ENCODE results near the gene TP53BP2.
"Not testable (repeated sequence)": the region's sequence is repeated elsewhere in the genome, so short reads cannot be mapped to it uniquely, and the experiment has no call there.

TP53BP2 gene

DNA sequence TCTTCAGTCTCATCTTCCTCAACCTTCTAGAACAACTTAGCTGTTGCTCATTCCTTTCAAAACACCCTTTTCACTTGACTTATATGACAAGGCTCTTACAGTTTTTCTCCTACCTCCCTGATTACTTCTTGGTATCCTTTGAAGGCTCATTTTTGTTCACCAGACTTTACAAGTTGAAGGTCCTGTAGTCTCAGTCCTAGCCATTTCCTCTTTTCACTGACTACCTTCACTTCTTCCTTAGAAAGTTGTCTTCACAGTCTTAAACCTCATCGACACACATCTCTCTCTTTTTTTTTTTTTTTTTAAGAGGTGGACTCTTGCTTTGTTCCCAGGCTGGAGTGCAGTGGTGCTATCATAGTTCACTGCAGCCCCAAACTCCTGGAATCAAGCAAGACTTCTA, 6.6 kb upstream of the TP53BP2 start:
- no peak for DNase-seq (ENCODE audit: low read depth)

- no peak for DNase-seq (ENCODE audit: low read depth)
Observed at GRCh38 chr1:223849352-223850254, 3.9 kb upstream of the TP53BP2 start.

GRCh38 chr1:223848536-223848935, 2.8 kb upstream of the TP53BP2 start:
- no peak for DNase-seq (ENCODE audit: low read depth)

- DNase-seq (ENCODE audit: low read depth), result peak; percentile 80
Observed at GRCh38 chr1:223847781-223848345, 2.1 kb upstream of the TP53BP2 start.

DNA sequence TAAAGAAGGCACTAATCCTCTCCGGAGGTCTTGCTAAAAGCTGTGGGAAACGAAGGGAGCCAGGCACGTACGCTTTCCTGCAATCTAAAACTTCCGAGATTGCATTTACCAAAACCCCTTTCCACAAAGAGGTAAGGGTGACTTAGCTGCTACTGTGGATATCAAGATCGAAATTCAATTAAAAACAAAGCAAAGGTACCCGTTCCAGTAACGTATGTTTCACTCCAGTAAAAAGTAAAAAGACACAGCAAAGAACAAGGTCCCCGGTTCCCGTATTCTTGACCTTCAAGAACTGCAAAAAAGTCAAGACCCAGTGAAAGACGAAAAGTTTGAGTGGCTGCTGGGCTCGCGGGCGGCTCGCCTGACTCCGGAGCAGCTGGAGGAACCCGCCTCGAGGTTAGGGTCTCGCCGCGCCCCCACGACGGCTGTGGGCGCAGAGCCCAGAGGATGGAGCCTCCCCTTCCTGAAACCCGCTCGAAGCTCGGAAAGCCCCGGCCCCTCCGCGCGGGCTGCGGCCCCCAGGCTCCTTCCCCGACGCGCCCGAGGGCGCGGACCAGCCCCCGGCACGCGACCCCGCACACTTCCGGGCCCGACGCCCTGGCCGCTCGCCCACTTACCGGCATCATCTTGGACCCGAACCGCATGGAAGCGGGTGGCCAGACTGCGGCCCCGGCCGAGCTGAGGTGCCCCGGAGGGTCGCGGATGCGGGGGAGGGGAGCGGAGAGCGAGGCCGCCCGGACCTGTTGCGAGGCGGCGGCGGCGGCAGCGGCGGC, 524 bp downstream of the TP53BP2 start:
- peak; percentile 59 for DNase-seq (ENCODE audit: low read depth)

- DNase-seq (ENCODE audit: low read depth), result no peak
Observed at GRCh38 chr1:223844787-223845036, 1.0 kb downstream of the TP53BP2 start.

GRCh38 chr1:223843934-223844786, 1.6 kb downstream of the TP53BP2 start:
- DNase-seq (ENCODE audit: low read depth), result no peak

DNA sequence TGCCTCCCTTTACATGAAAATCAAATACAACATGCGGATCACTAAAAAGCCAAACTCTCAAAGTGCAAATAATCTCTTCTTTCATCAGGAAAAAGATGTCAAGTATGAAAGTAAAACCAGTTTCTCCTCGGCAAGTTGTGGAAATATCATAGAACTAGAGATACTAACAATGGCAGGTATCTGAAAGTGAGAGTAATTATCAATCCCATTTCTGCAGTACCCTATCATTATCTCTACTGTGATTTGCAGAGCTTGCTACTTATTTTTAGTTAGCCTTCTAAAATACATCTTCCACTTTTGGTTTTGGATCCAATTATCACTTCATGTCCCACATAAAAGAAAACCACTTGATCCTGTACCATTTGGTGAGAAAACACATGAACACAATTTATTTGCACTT, 3.0 kb downstream of the TP53BP2 start:
- DNase-seq (ENCODE audit: low read depth), result no peak

- not testable (repeated sequence) for DNase-seq (ENCODE audit: low read depth)
Observed at GRCh38 chr1:223841977-223842623, 3.6 kb downstream of the TP53BP2 start.

DNA sequence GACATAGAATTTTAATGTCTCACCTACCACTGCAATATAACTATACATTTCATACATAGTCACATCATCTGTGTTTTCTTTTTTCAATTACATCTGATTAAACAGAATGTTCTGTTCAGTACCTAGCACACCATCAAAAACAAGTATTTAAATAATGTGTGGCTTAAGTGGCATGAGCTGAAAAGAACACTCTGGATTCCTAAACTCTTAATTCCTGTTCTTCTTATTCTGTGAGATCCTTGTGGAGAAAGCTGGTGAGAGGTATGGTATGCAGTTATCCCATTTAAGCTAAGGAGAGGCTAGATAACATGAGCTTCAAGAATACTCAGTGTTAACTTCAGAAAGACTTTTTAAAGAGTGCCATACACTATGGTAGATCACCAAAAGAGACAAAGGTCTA, 5.5 kb downstream of the TP53BP2 start:
- no peak for DNase-seq (ENCODE audit: low read depth)

- DNase-seq (ENCODE audit: low read depth), result no peak
Observed at GRCh38 chr1:223838125-223838854, 7.5 kb downstream of the TP53BP2 start.

- no peak for DNase-seq (ENCODE audit: low read depth)
Observed at GRCh38 chr1:223837687-223838086, 8.1 kb downstream of the TP53BP2 start.

GRCh38 chr1:223837206-223837605, 8.5 kb downstream of the TP53BP2 start:
- DNase-seq (ENCODE audit: low read depth), result no peak

DNA sequence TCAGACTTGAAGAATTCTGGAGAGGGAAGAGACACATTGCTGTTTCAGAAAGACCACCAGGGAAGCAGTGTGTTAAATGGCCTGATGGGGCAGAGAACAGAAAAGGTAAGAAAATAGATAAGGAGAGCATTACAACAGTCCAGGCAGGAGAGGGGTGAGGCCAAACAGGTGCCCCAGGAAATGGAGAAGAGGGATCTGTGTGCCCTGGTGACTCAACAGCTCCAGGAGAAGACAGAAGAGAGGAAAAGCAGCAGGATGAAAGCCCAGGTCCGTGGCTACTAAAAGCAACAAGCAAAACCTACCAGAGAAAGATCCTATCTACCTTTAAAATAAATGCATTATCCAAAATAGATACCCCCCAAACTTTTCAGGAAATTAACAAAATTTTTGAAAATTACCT, 9.2 kb downstream of the TP53BP2 start:
- no peak for DNase-seq (ENCODE audit: low read depth)

DNA sequence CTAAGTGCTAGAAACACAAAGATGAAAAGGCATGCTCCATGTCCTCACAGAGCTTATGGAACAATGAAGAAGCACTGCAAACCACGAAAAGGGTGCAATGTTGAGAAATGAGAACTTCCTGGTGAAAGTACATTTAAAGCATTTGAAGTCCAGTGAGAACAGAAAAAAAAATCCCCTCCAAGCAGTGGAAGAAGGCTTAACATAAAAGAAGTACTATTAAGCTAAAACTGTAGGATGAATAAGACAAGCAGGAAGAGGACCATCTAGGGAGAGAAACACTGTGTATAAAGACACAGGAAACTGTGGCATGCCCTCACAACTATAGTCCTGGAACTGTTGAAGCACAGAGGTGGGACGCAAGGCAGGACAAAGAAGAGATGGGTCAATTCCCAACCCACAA, 10.0 kb downstream of the TP53BP2 start:
- no peak for DNase-seq (ENCODE audit: low read depth)

DNA sequence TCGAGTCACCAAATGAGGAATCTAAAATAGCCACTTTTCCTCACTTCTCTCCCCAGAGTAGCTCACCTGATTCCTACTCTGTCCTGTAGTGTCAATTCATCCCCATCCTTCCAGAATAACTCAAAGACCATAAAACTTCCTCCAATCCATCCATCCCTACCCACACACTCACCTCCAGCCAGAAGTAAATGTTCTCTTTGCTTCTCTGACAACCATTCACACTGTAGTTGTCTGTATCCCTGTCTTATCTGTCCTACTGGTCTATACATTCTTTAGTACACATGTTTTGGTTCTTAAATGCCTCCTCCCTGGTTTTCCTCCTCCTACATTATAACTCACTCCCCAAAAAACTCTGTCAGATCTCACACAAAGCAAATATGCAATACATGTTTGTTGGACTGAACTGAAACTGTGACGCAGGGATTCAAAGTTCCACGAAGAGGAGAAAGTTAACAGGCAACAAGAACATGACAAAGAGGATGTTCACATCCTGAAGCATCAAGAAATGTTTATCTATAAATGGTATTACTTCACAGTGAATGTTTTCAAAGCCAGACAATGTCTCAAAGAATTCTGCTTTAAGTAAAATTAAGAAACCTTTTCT, 11.0 kb downstream of the TP53BP2 start:
- no peak for DNase-seq (ENCODE audit: low read depth)

DNA sequence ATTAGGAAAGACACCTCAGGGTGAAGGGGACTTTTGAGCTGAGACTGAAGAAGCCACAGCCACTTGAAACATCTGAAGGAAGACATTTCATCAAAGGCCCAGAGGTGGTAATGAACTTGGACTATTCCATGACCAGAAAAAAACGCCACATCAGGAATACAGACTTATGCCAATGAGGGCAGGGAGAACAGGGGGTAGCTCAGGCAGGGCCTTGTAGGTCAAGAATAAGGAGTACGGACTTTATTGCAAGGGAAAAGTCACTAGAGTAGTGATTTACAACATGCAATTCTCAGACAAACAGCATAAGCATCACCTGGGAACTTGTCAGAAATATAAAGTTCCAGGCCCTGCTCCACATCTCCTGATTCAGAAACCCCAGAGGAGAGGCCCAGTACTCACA, 11.8 kb downstream of the TP53BP2 start:
- no peak for DNase-seq (ENCODE audit: low read depth)

DNA sequence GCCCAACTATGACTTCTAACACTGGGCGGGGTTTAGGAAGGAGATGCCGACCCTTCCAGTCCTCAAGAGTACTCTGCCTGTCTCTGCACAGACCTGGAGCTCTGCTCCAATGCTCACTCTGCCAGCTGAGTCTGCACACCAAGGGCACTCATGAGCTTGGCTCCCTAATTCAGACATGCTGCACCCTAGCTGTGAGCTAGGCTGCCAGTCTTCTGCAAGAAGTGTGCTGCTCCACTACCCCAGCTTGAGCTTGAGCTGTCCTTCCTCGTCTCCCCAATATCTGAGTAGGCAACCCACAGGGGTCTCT, 13.2 kb downstream of the TP53BP2 start:
- no peak for DNase-seq (ENCODE audit: low read depth)

GRCh38 chr1:223831755-223832636, 13.8 kb downstream of the TP53BP2 start:
- no peak for DNase-seq (ENCODE audit: low read depth)

DNA sequence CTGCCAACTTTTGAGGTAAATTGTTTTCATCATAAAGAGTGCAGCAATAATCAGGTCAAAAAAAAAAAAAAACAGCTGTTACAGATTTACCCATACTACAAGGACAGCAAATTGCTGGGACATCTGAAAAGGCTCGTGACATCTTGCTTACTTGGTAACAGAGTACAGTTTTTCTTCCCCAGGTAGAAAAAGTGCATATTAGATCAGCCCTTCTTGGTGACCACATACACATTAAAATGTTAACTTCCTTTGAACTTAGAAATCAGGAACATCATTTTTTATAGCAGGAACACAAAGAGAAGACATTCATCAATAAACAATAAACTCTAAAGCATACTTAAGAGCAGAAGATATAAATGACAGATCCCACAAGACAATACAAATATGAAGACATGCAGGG, 16.1 kb downstream of the TP53BP2 start:
- DNase-seq (ENCODE audit: low read depth), result no peak
